Fibroblast of lung (primary cell): ENCODE measurements around the gene CCDC157. TPM values are rescaled to one million over a fixed set of nuclear protein-coding genes. Genes with fewer than 3 reads are reported as not detected.

Experiments used
- DNase-seq, 2 donors: peaks; one replicate each; pipeline versions ENCODE4 v3.0.0 to v3.0.0-alpha.2; 2010; ENCODE audit warnings: low read depth in 2 of 2
- H2AFZ ChIP-seq: 2 replicates; pipeline ENCODE4 v1.5.1; 2012; ENCODE audit warnings: low read length, control low read depth, inconsistent platforms
- H3K27ac ChIP-seq: 2 replicates; pipeline ENCODE4 v1.5.1; 2011; ENCODE audit warnings: low read length, control low read depth; ENCODE audit not compliant: insufficient read depth
- H3K27me3 ChIP-seq: 2 replicates; pipeline ENCODE4 v1.5.1; 2011; ENCODE audit warnings: mild to moderate bottlenecking, low read length; ENCODE audit not compliant: control insufficient read depth, insufficient read depth
- H3K36me3 ChIP-seq: 2 replicates; pipeline ENCODE4 v1.5.1; 2011; ENCODE audit warnings: low read length; ENCODE audit not compliant: control insufficient read depth, insufficient read depth
- H3K4me1 ChIP-seq: 2 replicates; pipeline ENCODE4 v1.5.1; 2011; ENCODE audit warnings: low read length; ENCODE audit not compliant: control insufficient read depth, insufficient read depth; ENCODE audit errors: extremely low read depth
- H3K4me2 ChIP-seq: 2 replicates; pipeline ENCODE4 v1.5.1; 2011; ENCODE audit warnings: low read length, control low read depth; ENCODE audit not compliant: insufficient read depth; ENCODE audit errors: extremely low read depth
- H3K4me3 ChIP-seq, 4 experiments: fragments of 200-600 bp in 1 of 4; sonication (generic) in 1 of 4; replicated peaks in 1 of 4; 2 replicates each; pipeline ENCODE4 v1.5.1; 2011 to 2016; ENCODE audit warnings: low read length in 4 of 4, low read depth in 3 of 4, mild to moderate bottlenecking in 3 of 4, control low read depth in 2 of 4, inconsistent platforms in 1 of 4, mixed read lengths in 1 of 4; ENCODE audit not compliant: insufficient read depth in 1 of 4; ENCODE audit errors: control extremely low read depth in 1 of 4
- H3K79me2 ChIP-seq: 2 replicates; pipeline ENCODE4 v1.5.1; 2012; ENCODE audit warnings: mild to moderate bottlenecking, low read length, inconsistent platforms; ENCODE audit not compliant: control insufficient read depth, insufficient read depth
- H3K9ac ChIP-seq: 2 replicates; pipeline ENCODE4 v1.5.1; 2011; ENCODE audit warnings: mild to moderate bottlenecking, low read length, control low read depth; ENCODE audit not compliant: insufficient read depth
- H3K9me3 ChIP-seq: 2 replicates; pipeline ENCODE4 v1.5.1; 2012; ENCODE audit warnings: low read depth, low read length; ENCODE audit not compliant: control insufficient read depth, insufficient read depth
- H4K20me1 ChIP-seq: 2 replicates; pipeline ENCODE4 v1.5.1; 2011; ENCODE audit warnings: low read length; ENCODE audit not compliant: control insufficient read depth, insufficient read depth; ENCODE audit errors: extremely low read depth
- CTCF ChIP-seq, 2 donors: IDR thresholded peaks in 1 of 2; conservative IDR thresholded peaks in 1 of 2; 1 replicate in 1 of 2; 2 replicates in 1 of 2; pipeline ENCODE4 v1.5.1; 2011 to 2012; ENCODE audit warnings: low read length in 2 of 2, control low read depth in 1 of 2, inconsistent platforms in 1 of 2, low read depth in 1 of 2, mild to moderate bottlenecking in 1 of 2
- EZH2 ChIP-seq: IDR thresholded peaks from 2 replicates; pipeline ENCODE4 v1.5.1; 2012; ENCODE audit warnings: low read length, control low read depth, mild to moderate bottlenecking; ENCODE audit errors: missing control alignments
- polyA plus RNA-seq, 2 donors: library from polyadenylated mRNA; depleted of rRNA in 1 of 2; stranded (reverse) in 1 of 2; unstranded in 1 of 2; fragments of >200 nt; gene quantifications; 2 replicates each; pipeline ENCODE4 v1.2.1, GENCODE V29; 2011 to 2012; ENCODE audit warnings: missing spikeins in 1 of 2
- total RNA-seq: library from RNA; depleted of rRNA; stranded (reverse); fragments of >200 nt; gene quantifications from 2 replicates; pipeline ENCODE4 v1.2.1, GENCODE V29; 2014

Gene CCDC157
- total and polyA plus RNA-seq, 2 donors (not counting 1 experiment from before 2014, with no cell fraction given): 0.77 to 1.5 TPM

GRCh38 chr22:30392661-30393321, 36.0 kb downstream of the CCDC157 start:
- Histone ChIP-seq H3K9ac (no peak overlapping the region), H3K4me2 (no peak overlapping the region), H3K4me3 (no peak overlapping the region), H3K27me3 (no peaks in the 10 kb centered on the region), H3K79me2 (peaks cover 4% of the 10 kb centered on the region), H3K27ac (no peak overlapping the region), H3K36me3 (no peaks in the 10 kb centered on the region), H3K9me3 (no peaks in the 10 kb centered on the region), H3K4me1 (peaks cover 2% of the 10 kb centered on the region), H4K20me1 (no peaks in the 10 kb centered on the region), H2AFZ (no peak overlapping the region)
- DNase-seq: no peak
- TF ChIP-seq EZH2: no peak
- no peak for TF ChIP-seq CTCF (conservative IDR thresholded peaks at IDR 0.05 in 1 of 2, IDR thresholded peaks at IDR 0.05 in 1 of 2; ENCODE audit: low read depth in 1 of 2, low read length in 2 of 2)

DNA sequence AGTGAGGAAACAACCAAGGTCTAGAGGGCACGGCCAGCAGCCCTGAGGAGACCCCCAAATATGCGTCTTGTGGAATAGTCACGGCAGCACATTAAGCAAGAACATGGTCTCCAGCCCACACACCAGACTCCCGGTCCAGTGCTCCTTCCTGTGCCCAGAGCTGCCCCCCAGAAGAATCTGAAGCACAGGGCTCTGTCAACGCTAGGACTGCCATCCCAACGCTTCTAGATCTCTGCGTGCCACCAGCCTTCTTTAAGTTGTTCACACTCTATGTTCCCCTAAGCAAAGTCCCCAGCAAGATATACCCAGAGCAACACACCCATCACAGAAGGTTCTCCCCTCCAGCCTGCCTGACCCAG, 36.5 kb downstream of the CCDC157 start:
- H3K4me1 ChIP-seq: peaks cover 4% of the 10 kb centered on the region
- TF ChIP-seq CTCF (conservative IDR thresholded peaks at IDR 0.05 in 1 of 2, IDR thresholded peaks at IDR 0.05 in 1 of 2; ENCODE audit: low read depth in 1 of 2, low read length in 2 of 2) (no peak), EZH2 (no peak)
- H3K36me3 ChIP-seq: no peaks in the 10 kb centered on the region
- H3K27ac ChIP-seq: no peak overlapping the region
- H3K4me3 ChIP-seq: no peak overlapping the region
- H3K9ac ChIP-seq: no peak overlapping the region
- H3K4me2 ChIP-seq: no peak overlapping the region
- H3K9me3 ChIP-seq: no peaks in the 10 kb centered on the region
- peaks cover 8% of the 10 kb centered on the region for H3K79me2 ChIP-seq
- no peak for DNase-seq
- no peaks in the 10 kb centered on the region for H4K20me1 ChIP-seq
- H3K27me3 ChIP-seq: no peaks in the 10 kb centered on the region
- no peak overlapping the region for H2AFZ ChIP-seq

DNA sequence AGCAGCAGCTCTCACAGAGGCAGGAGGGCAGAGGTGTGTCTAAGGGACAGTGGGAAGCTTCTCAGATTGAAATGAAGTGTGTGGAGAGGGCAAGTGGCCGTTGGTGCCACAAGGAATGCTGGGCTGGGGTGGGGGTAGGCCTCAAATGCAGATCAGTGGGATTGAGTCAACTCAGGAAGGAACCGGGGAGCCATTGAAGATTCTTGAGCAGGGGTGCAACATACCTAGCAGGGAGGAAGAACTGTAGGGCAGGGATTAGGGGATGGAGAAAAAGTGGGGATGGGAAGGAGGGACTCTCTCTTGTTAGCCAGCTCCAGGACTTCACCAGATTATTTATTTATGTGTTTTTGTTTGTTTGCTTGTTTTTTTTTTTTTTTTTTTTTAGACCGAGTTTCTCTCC, 37.1 kb downstream of the CCDC157 start:
- Histone ChIP-seq H3K4me1 (peaks cover 10% of the 10 kb centered on the region), H3K4me2 (no peak overlapping the region), H2AFZ (no peak overlapping the region), H3K9me3 (no peaks in the 10 kb centered on the region), H3K79me2 (peaks cover 14% of the 10 kb centered on the region), H3K27ac (no peak overlapping the region), H4K20me1 (no peaks in the 10 kb centered on the region), H3K27me3 (no peaks in the 10 kb centered on the region), H3K4me3 (no peak overlapping the region), H3K9ac (no peak overlapping the region), H3K36me3 (no peaks in the 10 kb centered on the region)
- no peak for DNase-seq
- TF ChIP-seq EZH2: no peak
